Ishikawa (cell line): ENCODE data around the gene SLC2A6.

Experiments
- CEBPB ChIP-seq: IDR thresholded peaks from 2 replicates; pipeline ENCODE4 v1.6.1; 2012
- CREB1 ChIP-seq: IDR thresholded peaks from 2 replicates; pipeline ENCODE4 v1.6.1; 2012; ENCODE audit warnings: low read depth
- EGR1 ChIP-seq: IDR thresholded peaks from 2 replicates; pipeline ENCODE4 v1.6.1; 2012
- EP300 ChIP-seq: IDR thresholded peaks from 2 replicates; pipeline ENCODE4 v1.6.1; 2012; ENCODE audit warnings: borderline replicate concordance
- FOXM1 ChIP-seq: IDR thresholded peaks from 2 replicates; pipeline ENCODE4 v1.6.1; 2012; ENCODE audit warnings: low read depth, borderline replicate concordance
- MAX ChIP-seq: IDR thresholded peaks from 2 replicates; pipeline ENCODE4 v1.6.1; 2012
- NFIC ChIP-seq: IDR thresholded peaks from 2 replicates; pipeline ENCODE4 v1.6.1; 2012
- RAD21 ChIP-seq: IDR thresholded peaks from 2 replicates; pipeline ENCODE4 v1.6.1; 2012; ENCODE audit warnings: low read depth
- REST ChIP-seq: IDR thresholded peaks from 2 replicates; pipeline ENCODE4 v1.6.1; 2012; ENCODE audit warnings: low read depth, mild to moderate bottlenecking
- TAF1 ChIP-seq: IDR thresholded peaks from 2 replicates; pipeline ENCODE4 v1.6.1; 2012; ENCODE audit warnings: low read depth, mild to moderate bottlenecking
- TCF12 ChIP-seq: IDR thresholded peaks from 2 replicates; pipeline ENCODE4 v1.6.1; 2012; ENCODE audit warnings: low read depth
- TEAD4 ChIP-seq: IDR thresholded peaks from 2 replicates; pipeline ENCODE4 v1.6.1; 2012
- USF1 ChIP-seq: IDR thresholded peaks from 2 replicates; pipeline ENCODE4 v1.6.1; 2012
- YY1 ChIP-seq: IDR thresholded peaks from 2 replicates; pipeline ENCODE4 v1.6.1; 2012; ENCODE audit warnings: low read depth
- ZBTB7A ChIP-seq: IDR thresholded peaks from 2 replicates; pipeline ENCODE4 v1.6.1; 2012; ENCODE audit warnings: low read depth

Gene SLC2A6

GRCh38 chr9:133516256-133516960 is 37.5 kb upstream of the SLC2A6 start:
- TF ChIP-seq NFIC (no peak), ZBTB7A (no peak), EP300 (no peak), RAD21 (no peak), TEAD4 (no peak), REST (no peak), USF1 (no peak), TCF12 (no peak), CREB1 (no peak), YY1 (no peak), MAX (no peak), TAF1 (no peak), FOXM1 (no peak), CEBPB (no peak), EGR1 (no peak)

- TF ChIP-seq YY1 (no peak), NFIC (no peak), CREB1 (no peak), TAF1 (no peak), REST (no peak), FOXM1 (no peak), TEAD4 (no peak), EGR1 (no peak), RAD21 (no peak), CEBPB (no peak), USF1 (no peak), EP300 (no peak), ZBTB7A (no peak), MAX (no peak), TCF12 (no peak)
These were observed 36.8 kb upstream of the SLC2A6 start for GRCh38 chr9:133515615-133516255.

- TF ChIP-seq TCF12, result no peak
- TF ChIP-seq NFIC, result no peak
- TF ChIP-seq YY1, result no peak
- no peak for TF ChIP-seq FOXM1
- no peak for TF ChIP-seq RAD21
- no peak for TF ChIP-seq TEAD4
- no peak for TF ChIP-seq MAX
- TF ChIP-seq ZBTB7A, result no peak
- no peak for TF ChIP-seq USF1
- TF ChIP-seq CREB1, result no peak
- no peak for TF ChIP-seq TAF1
- no peak for TF ChIP-seq REST
- no peak for TF ChIP-seq EGR1
- no peak for TF ChIP-seq CEBPB
- TF ChIP-seq EP300, result no peak
These were observed 36.3 kb upstream of the SLC2A6 start for GRCh38 chr9:133515240-133515610.
